Adrenal gland (tissue), 12 donors: ENCODE data around the gene HOXC6. TPM values are rescaled to one million over a fixed set of nuclear protein-coding genes. Genes with fewer than 3 reads are reported as not detected.
"Not testable (repeated sequence)": the region's sequence is repeated elsewhere in the genome, so short reads cannot be mapped to it uniquely, and the experiment has no call there.

Experiments used
- DNase-seq, 7 donors: peaks; one replicate each; pipeline ENCODE4 v3.0.0-alpha.2; 2019 to 2020
- H3K27ac ChIP-seq, 5 donors: fragments of 200-600 bp; sonication (generic) in 4 of 5; 1 replicate in 3 of 5; 2 replicates in 2 of 5; pipeline versions ENCODE4 v1.5.1 to v1.8.0; 2016 to 2020; ENCODE audit warnings: mild to moderate bottlenecking in 1 of 5
- H3K27me3 ChIP-seq: fragments of 200-600 bp; 2 replicates; pipeline ENCODE4 v1.8.0; 2021
- H3K36me3 ChIP-seq, 2 donors: fragments of 200-600 bp; replicated peaks in 1 of 2; 1 replicate in 1 of 2; 2 replicates in 1 of 2; pipeline versions ENCODE4 v1.5.1 to v1.8.0; 2018 to 2022
- H3K4me1 ChIP-seq, 2 donors: fragments of 200-600 bp; replicated peaks in 1 of 2; 1 replicate in 1 of 2; 2 replicates in 1 of 2; pipeline versions ENCODE4 v1.5.1 to v1.8.0; 2018 to 2021
- H3K4me3 ChIP-seq, 4 donors: fragments of 200-600 bp; sonication (generic) in 3 of 4; one replicate each; pipeline ENCODE4 v1.5.1; 2016 to 2018
- H3K9me3 ChIP-seq, 3 donors: fragments of 200-600 bp; sonication (generic) in 1 of 3; replicated peaks in 1 of 3; 1 replicate in 2 of 3; 2 replicates in 1 of 3; pipeline versions ENCODE4 v1.5.1 to v1.8.0; 2016 to 2021
- CTCF ChIP-seq, 6 experiments: fragments of 450-650 bp in 4 of 6; fragments of 200-600 bp in 2 of 6; sonication (generic) in 1 of 6; IDR thresholded peaks; 1 replicate in 5 of 6; 2 replicates in 1 of 6; pipeline versions ENCODE4 v1.5.1 to v1.8.0; 2016 to 2021; ENCODE audit warnings: antibody characterized with exemption in 6 of 6, mild to moderate bottlenecking in 2 of 6, moderate library complexity in 1 of 6
- POLR2A ChIP-seq, 2 donors: fragments of 450-650 bp; IDR thresholded peaks; one replicate each; pipeline ENCODE4 v1.6.1; 2017; ENCODE audit warnings: antibody characterized with exemption in 2 of 2, mild to moderate bottlenecking in 2 of 2, moderate library complexity in 1 of 2
- WGBS, 4 donors: extraction: QIAGEN DNeasy Blood & Tissue Kit in 2 of 4; methylation state at CpG; one replicate each; pipeline versions ENCODE4 v1.1.5 to v1.1.7; 2013 to 2017; 5-methylcytosine and 5-hydroxymethylcytosine counted together
- intact Hi-C, 2 donors: fragments of 100-400 bp; cut with DNase I; formaldehyde crosslinking; loops; one replicate each; pipeline versions ENCODE4 v1.14.1 to v1.15.0; 2022 to 2023
- microRNA counts, 2 donors: library from miRNA; unstranded; fragments of <30 nt; microRNA quantifications; one replicate each; lab custom pipeline; 2016
- microRNA-seq, 3 donors: library from miRNA; unstranded; fragments of <30 nt; microRNA quantifications; one replicate each; pipeline ENCODE4, GENCODE V29; 2017 to 2020
- polyA plus RNA-seq, 3 donors: library from polyadenylated mRNA; stranded (reverse); fragments of 200-250 nt in 2 of 3; fragments of 350-450 nt in 1 of 3; fragmentation: Illumina TruSeq in 1 of 3; extraction: RNeasy Lipid Tissue Mini Kit (QIAGEN cat#74804) in 1 of 3; gene quantifications; one replicate each; pipeline ENCODE4 v1.2.3, GENCODE V29; 2013 to 2014
- small RNA-seq, 2 donors: library from RNA; depleted of rRNA; stranded (forward); fragments of <200 nt; gene quantifications; one replicate each; pipeline ENCODE3, GENCODE V24; 2016
- total RNA-seq, 9 donors: library from RNA; depleted of rRNA in 4 of 9; stranded (reverse); fragments of >200 nt in 4 of 9; fragments of 120-200 nt in 1 of 9; fragmentation: NEBNext Ultra II Directional in 1 of 9; extraction: Animal tissue kit (Norgen Biotek cat#: 25700) in 1 of 9; gene quantifications; one replicate each; pipeline versions ENCODE4 v1.1.0 to v1.2.4, GENCODE V29; 2013 to 2023
- donor health status: healthy with polysubstance abuse.
- donor health status: Bipolar disorder and iron deficiency.
- donor health status: DM: yes; HTN: yes; CAD: no.
- donor health status: DM: no; HTN: no; CAD: no.
- donor health status: DM: no; HTN: no; CAD: no.
- donor health status: DM: yes; HTN: yes; CAD: no.

Gene HOXC6
- total and polyA plus RNA-seq, 12 donors, result 1.5 to 23.1 (median 13.2) TPM

- Histone ChIP-seq H3K27me3 (no peaks in the 10 kb centered on the region), H3K27ac (no peak overlapping the region), H3K9me3 (no peaks in the 10 kb centered on the region), H3K36me3 (no peaks in the 10 kb centered on the region), H3K4me1 (no peaks in the 10 kb centered on the region), H3K4me3 (no peak overlapping the region)
- intact Hi-C loops, result no loop called here
- TF ChIP-seq CTCF (IDR thresholded peaks at IDR 0.05) (no peak), POLR2A (IDR thresholded peaks at IDR 0.05) (no peak)
- DNase-seq, result no peak
Observed at GRCh38 chr12:54075974-54076373, 47.7 kb downstream of the HOXC6 start.

GRCh38 chr12:54077843-54078242 lies 49.6 kb downstream of the HOXC6 start:
- intact Hi-C loops, H3K4me1 ChIP-seq, H3K36me3 ChIP-seq, DNase-seq, H3K9me3 ChIP-seq, H3K4me3 ChIP-seq, H3K27me3 ChIP-seq: not testable (repeated sequence)
- 64 to 73% (median 70%) methylated on average over 10 of the region's 10 CpGs for WGBS, 4 donors
- peak overlapping the region in 3 of 5 donors; percentile 40 to 71 (median 66) for H3K27ac ChIP-seq

- H3K27me3 ChIP-seq, intact Hi-C loops, H3K9me3 ChIP-seq, H3K36me3 ChIP-seq, DNase-seq, H3K4me1 ChIP-seq: not testable (repeated sequence)
- Histone ChIP-seq H3K4me3 (peak overlapping the region in 1 of 4 donors; percentile 33), H3K27ac (peak overlapping the region in 4 of 5 donors; percentile 19 to 86 (median 72))
- WGBS, 4 donors, result 49 to 78% (median 71%) methylated on average over 8 to 9 of the region's 9 CpGs
Observed at GRCh38 chr12:54079115-54079514, 50.9 kb downstream of the HOXC6 start.

MicroRNAs within 50 kb of the gene (microRNA counts, 767-probe panel; counts per million panel counts)
- microRNA hsa-miR-196a-5p (lab: Ali Mortazavi, UCI) (0 to 2,182 counts per million in 2 donors), microRNA hsa-miR-615-3p (lab: Ali Mortazavi, UCI) (0 counts per million in 2 donors), microRNA hsa-miR-615-5p (lab: Ali Mortazavi, UCI) (0 counts per million in 2 donors)

Small RNA genes lying within 50 kb of the gene (microRNA-seq; reads per million reads assigned to microRNA genes)
- 11.9 to 79.1 (median 30.9) reads per million in 3 donors for gene MIR196A2
- gene MIR615, result 201 to 457 (median 329) reads per million in 3 donors

Small RNA genes lying within 50 kb of the gene (small RNA-seq; reads per million reads assigned to genes)
- gene HOXC5 (0 reads per million in 2 donors), gene MIR196A2 (0.83 to 6.8 reads per million in 2 donors), gene MIR615 (4.6 to 8.0 reads per million in 2 donors)

Other genes with a start within 250 kb of the HOXC6 start
- gene HOXC13, start 89.6 kb upstream of the HOXC6 start, total RNA-seq, result under 1 TPM in 1 of 9 donors, not detected in 8; 0.11 TPM
- not detected for gene HOXC13, start 89.6 kb upstream of the HOXC6 start, polyA plus RNA-seq
- not detected for gene HOXC12, start 73.5 kb upstream of the HOXC6 start, total RNA-seq
- not detected for gene HOXC12, start 73.5 kb upstream of the HOXC6 start, polyA plus RNA-seq
- gene HOXC11, start 55.3 kb upstream of the HOXC6 start, total RNA-seq, result not detected
- not detected for gene HOXC11, start 55.3 kb upstream of the HOXC6 start, polyA plus RNA-seq
- gene HOTAIR, start 53.5 kb upstream of the HOXC6 start, total RNA-seq, result not detected
- not detected for gene HOTAIR, start 53.5 kb upstream of the HOXC6 start, polyA plus RNA-seq
- gene HOXC10, start 43.3 kb upstream of the HOXC6 start, total RNA-seq, result 1 to 10 TPM in 4 of 9 donors, under 1 TPM in 2, not detected in 3; 0.68 to 4.5 (median 2.3) TPM
- 1 to 10 TPM in 1 of 3 donors, under 1 TPM in 2; 0.34 to 1.5 (median 0.72) TPM for gene HOXC10, start 43.3 kb upstream of the HOXC6 start, polyA plus RNA-seq
- 1 to 10 TPM in 8 of 9 donors, not detected in 1; 1.2 to 5.6 (median 2.3) TPM for gene HOXC9, start 28.3 kb upstream of the HOXC6 start, total RNA-seq
- gene HOXC9, start 28.3 kb upstream of the HOXC6 start, polyA plus RNA-seq, result 10 to 100 TPM in 1 of 3 donors, 1 to 10 TPM in 2; 5.6 to 12.1 (median 7.3) TPM
- gene HOXC8, start 19.5 kb upstream of the HOXC6 start, total RNA-seq, result 1 to 10 TPM in 8 of 9 donors, under 1 TPM in 1; 0.50 to 8.3 (median 4.0) TPM
- gene HOXC8, start 19.5 kb upstream of the HOXC6 start, polyA plus RNA-seq, result 1 to 10 TPM; 3.3 to 7.4 (median 3.4) TPM
- 1 to 10 TPM in 3 of 9 donors, under 1 TPM in 6; 0.36 to 1.9 (median 0.86) TPM for gene HOXC5, start 4.6 kb downstream of the HOXC6 start, total RNA-seq
- 1 to 10 TPM in 1 of 3 donors, under 1 TPM in 2; 0.48 to 1.3 (median 0.51) TPM for gene HOXC5, start 4.6 kb downstream of the HOXC6 start, polyA plus RNA-seq
- 1 to 10 TPM in 7 of 9 donors, under 1 TPM in 2; 0.78 to 7.4 (median 2.9) TPM for gene HOXC4, start 25.4 kb downstream of the HOXC6 start, total RNA-seq
- gene HOXC4, start 25.4 kb downstream of the HOXC6 start, polyA plus RNA-seq, result 1 to 10 TPM; 2.9 to 7.3 (median 3.0) TPM
- 10 to 100 TPM; 29.9 to 52.4 (median 38.8) TPM for gene SMUG1, start 160.5 kb downstream of the HOXC6 start, total RNA-seq
- gene SMUG1, start 160.5 kb downstream of the HOXC6 start, polyA plus RNA-seq, result 10 to 100 TPM; 28.1 to 60.0 (median 58.1) TPM